ENCODE results near the gene TYK2. TPM values are rescaled to one million over a fixed set of nuclear protein-coding genes. Genes with fewer than 3 reads are reported as not detected.
A peak's percentile ranks its signal among the peaks of the same experiment; 100 is the strongest.

Gene TYK2
- total and polyA plus RNA-seq, 2 of the 13 experiments (the other 11 are each of a cell fraction or from before 2014, with no cell fraction given): 38.8 to 60.1 TPM

DNA sequence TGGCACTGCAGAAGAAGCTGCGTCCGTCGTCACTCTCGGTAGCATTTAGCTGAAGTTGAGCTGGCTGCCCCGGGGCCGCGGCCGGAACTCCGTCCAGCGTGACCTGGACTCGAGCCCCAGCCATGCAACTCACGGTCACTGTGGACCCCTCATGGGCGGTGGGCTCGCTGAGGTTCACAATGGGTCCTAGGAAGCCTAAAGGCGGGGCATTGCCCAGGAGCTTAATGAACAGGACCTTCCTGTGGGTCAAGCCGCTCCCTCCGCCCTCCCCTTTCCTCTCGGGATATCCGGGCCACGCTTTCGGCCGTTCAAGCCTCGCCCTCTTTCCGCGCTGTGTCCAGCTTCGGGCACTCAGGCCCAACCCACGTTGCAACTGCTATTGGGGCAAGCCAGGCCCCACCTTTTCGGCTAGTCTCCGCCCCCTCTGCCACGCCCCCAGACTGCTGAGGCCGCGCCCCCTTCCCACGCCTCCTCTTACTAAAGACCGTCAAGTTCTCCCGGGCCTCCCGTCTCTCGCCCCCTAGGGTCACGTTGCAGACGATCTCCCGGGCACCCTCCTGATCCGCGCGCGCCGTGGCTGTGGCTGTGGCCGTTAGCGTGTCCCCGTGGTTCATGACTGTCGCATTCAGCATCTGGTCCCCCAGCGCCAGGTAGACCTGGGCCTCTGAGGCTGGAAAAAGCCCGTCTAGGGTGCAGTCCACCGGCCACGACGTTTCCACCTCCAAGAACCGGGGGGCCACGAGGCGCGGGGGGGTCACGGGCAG lies 45.6 kb downstream of the TYK2 start (continued):
- no peak for TF ChIP-seq JARID2 (CRISPR knock-in tag; IDR thresholded peaks at IDR 0.05; ENCODE audit: insufficient replicate concordance)
- no peak; a peak in 1 of 4 replicates for TF ChIP-seq NR2F1 (CRISPR knock-in tag; IDR thresholded peaks at IDR 0.05)
- TF ChIP-seq ZNF710 (CRISPR knock-in tag; IDR thresholded peaks at IDR 0.05; ENCODE audit: borderline replicate concordance): 0 out of 2 replicates have a peak, but pooled peaks have one; percentile 47
- 0 out of 2 replicates have a peak, but pooled peaks have one; percentile 14 for TF ChIP-seq AHDC1 (CRISPR knock-in tag; IDR thresholded peaks at IDR 0.05; ENCODE audit: borderline replicate concordance)
- no peak for TF ChIP-seq HNF4A (CRISPR knock-in tag; IDR thresholded peaks at IDR 0.05)
- no peak for TF ChIP-seq ADNP (CRISPR knock-in tag; IDR thresholded peaks at IDR 0.05)
- TF ChIP-seq ZNF558 (CRISPR knock-in tag; IDR thresholded peaks at IDR 0.05; ENCODE audit: borderline replicate concordance): 0 out of 2 replicates have a peak, but pooled peaks have one; percentile 35
- no peak for TF ChIP-seq ZNF557 (CRISPR knock-in tag; IDR thresholded peaks at IDR 0.05)
- TF ChIP-seq RCOR2 (CRISPR knock-in tag; IDR thresholded peaks at IDR 0.05): no peak
- peak; percentile 62 for TF ChIP-seq RBFOX2 (IDR thresholded peaks at IDR 0.05; ENCODE audit: low read depth, low read length)
- no peak for TF ChIP-seq NCOA5 (CRISPR knock-in tag; IDR thresholded peaks at IDR 0.05)
- TF ChIP-seq, protein P1, sequence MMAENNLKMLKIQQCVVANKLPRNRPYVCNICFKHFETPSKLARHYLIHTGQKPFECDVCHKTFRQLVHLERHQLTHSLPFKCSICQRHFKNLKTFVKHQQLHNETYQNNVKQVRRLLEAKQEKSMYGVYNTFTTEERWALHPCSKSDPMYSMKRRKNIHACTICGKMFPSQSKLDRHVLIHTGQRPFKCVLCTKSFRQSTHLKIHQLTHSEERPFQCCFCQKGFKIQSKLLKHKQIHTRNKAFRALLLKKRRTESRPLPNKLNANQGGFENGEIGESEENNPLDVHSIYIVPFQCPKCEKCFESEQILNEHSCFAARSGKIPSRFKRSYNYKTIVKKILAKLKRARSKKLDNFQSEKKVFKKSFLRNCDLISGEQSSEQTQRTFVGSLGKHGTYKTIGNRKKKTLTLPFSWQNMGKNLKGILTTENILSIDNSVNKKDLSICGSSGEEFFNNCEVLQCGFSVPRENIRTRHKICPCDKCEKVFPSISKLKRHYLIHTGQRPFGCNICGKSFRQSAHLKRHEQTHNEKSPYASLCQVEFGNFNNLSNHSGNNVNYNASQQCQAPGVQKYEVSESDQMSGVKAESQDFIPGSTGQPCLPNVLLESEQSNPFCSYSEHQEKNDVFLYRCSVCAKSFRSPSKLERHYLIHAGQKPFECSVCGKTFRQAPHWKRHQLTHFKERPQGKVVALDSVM (CRISPR knock-in tag; IDR thresholded peaks at IDR 0.05): peak; percentile 20; the same call in 1 of the 2 replicates
- TF ChIP-seq DPF2 (CRISPR knock-in tag; IDR thresholded peaks at IDR 0.05; ENCODE audit: borderline replicate concordance, low read depth): no peak
- peak; percentile 71; the same call in 1 of the 2 replicates for TF ChIP-seq GABPB1 (CRISPR knock-in tag; IDR thresholded peaks at IDR 0.05)
- no peak; the same call in 1 of the 2 replicates for TF ChIP-seq ZNF616 (CRISPR knock-in tag; IDR thresholded peaks at IDR 0.05; ENCODE audit: low read depth)
- TF ChIP-seq SP4 (CRISPR knock-in tag; IDR thresholded peaks at IDR 0.05): peak; percentile 90
- TF ChIP-seq SP2 (CRISPR knock-in tag; IDR thresholded peaks at IDR 0.05): no peak
- no peak for TF ChIP-seq SMYD3 (CRISPR knock-in tag; IDR thresholded peaks at IDR 0.05)
- TF ChIP-seq ZNF446 (CRISPR knock-in tag; IDR thresholded peaks at IDR 0.05): no peak
